HTERT RPE-1 (cell line): ENCODE results near the gene FXYD3.
"Not testable (repeated sequence)": the region's sequence is repeated elsewhere in the genome, so short reads cannot be mapped to it uniquely, and the experiment has no call there.

Source experiments
- in situ Hi-C: fragments of 300-500 bp; cut with MboI; formaldehyde crosslinking; loops from 4 replicates; pipeline ENCODE4 v1.14.3; 2020; ENCODE audit warnings: low sequenced_read_pairs

FXYD3 gene

DNA sequence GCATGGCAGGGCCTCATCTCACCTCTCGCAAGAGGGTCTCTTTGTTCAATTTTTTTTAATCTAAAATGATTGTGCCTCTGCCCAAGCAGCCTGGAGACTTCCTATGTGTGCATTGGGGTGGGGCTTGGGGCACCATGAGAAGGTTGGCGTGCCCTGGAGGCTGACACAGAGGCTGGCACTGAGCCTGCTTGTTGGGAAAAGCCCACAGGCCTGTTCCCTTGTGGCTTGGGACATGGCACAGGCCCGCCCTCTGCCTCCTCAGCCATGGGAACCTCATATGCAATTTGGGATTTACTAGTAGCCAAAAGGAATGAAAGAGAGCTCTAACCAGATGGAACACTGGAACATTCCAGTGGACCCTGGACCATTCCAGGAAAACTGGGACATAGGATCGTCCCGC is 8.0 kb downstream of the FXYD3 start:
- in situ Hi-C loops = no loop called here

DNA sequence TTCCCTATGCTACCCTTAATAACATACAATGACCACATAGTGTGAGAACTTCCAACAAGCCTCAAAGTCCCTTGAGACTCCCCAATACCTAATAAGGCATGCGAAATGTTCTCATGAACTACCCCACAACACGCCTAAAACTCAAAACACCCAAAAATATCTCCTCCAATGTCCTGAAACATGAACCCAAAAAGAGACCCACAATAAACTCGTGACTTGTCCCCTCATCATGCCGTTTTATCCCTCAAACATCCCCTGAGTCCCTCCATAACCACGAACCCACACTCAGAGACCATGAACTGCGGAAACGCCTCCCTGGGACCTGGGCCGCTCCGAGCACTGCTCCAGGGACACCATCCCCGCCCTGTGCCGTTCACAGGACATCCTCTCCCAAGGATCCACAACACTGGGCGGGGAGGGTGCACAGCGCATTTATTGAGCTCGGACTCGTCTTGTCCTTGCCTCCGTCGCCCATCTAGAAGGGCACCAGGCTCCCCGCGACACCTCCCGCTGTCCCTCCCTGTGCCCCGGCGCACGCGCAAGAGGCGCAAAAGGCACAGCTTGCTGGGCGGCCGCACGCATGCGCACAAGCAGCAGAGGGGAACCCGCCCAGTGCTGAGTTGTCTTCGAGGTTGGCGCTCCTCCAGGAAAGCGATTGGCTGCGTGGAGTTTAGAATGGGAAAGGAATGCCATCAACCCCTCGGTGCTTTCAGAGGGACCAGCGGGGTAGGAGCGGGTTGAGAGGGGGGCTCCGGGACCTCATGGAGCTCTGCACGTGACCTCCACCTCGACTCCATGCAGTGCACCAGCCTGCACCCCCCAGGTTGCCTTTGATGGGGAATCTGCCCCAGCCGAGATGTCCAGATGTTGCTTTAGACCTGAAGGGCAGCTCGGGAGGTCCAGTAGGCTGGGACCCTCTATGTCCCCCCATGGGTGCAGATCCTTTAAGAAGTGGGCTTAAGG is 8.8 kb downstream of the FXYD3 start:
- in situ Hi-C loops = no loop called here

DNA sequence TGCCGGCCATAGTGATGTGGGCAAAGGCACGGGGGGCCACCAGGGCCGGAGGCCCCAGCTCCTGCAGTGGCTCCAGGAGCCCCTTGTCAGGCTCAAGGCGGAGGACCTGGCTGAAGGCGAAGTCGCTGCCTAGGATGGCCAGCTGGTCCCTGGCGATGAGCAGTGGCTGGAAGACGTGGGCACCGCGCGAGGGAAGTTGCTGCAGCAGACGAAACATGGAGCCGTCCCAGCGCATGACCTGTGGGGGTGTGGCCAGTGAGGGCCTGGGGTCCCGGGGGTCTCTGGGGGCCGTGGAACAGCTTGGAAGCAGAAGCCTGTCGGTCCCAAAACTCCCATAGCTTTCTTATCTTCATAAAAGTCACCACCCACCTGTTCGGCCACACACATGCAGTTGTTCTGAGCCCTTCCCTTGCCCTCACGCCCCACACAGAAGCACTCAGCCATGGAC is 9.7 kb downstream of the FXYD3 start:
- in situ Hi-C loops = no loop called here

DNA sequence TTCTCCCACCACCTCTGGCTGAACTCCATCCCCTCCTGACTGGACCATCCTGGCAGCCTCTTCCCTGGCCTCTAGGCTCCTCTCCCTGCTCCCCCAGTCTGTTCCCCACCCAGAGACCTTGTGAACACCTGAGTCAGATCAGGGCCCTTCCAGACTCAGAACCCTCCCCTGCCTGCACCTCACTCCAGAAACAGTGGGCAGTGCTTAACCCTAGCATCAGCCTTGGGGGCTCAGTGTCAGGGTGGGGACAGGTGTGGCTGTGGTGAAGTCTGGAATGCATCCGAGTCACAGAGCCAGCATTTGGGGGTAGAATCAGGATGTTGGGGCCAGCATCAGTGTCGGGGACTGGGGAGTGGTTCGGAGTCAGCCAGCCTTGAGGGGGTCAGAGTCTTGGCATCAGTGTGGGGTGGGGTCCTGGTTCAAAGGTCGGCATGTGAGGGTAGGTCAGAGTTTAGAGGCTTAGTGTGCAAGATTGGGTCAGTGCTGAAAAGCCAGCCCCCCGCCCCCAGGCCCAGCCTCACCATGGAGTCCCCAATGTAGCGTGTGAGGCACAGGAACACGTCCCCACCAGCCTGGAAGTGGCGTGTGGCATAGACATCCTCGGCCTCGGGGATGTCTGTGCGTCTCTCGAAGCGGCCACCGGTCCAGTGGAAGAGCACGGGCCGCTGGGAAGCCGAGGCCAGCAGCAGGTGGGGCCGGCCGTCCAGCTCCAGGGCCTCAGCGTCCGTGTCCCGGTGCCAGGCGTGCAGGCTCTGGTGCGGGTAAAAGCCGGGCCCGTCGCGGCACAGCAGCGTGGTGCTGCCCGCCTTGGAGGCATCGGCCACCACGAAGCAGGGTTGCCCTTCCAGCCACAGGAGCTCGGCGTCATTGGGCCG is 10.4 kb downstream of the FXYD3 start:
- in situ Hi-C loops = no loop called here

DNA sequence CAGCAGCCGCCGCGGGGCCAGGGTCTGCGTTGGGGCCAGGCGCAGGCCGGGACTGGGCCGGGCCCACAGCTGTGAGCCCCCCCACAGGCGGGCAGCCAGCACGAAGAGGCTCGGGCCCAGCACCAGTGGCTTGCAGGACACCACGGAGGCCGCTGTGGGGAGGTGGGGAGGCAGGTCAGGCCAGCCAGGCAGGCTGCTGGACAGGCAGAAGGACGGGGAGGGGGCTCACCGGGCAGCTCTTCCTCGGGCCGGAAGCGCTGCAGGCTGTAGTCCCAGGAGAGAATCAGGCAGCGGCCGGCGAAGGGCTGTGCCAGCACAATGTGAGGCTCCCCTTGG is 11.0 kb downstream of the FXYD3 start:
- in situ Hi-C loops = no loop called here

DNA sequence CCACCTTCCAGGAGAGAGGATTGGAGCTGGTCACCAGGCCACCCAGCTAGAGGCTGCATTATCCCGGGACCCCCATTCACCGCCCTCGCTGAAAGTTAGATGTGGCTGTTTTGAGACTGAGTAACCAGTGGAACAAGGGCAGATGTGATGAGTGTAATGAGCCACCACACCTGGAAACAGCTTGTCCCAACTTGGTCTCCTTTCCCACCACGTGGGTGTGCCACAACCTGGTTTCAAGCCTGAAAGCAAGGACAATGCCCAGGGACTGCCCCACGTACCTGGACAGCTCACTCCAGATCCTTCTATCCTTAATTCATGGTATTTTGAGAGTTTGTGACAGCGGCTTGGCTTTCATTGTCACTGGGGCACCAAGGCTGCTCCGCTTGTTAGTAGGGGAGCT is 12.2 kb downstream of the FXYD3 start:
- in situ Hi-C loops = no loop called here

DNA sequence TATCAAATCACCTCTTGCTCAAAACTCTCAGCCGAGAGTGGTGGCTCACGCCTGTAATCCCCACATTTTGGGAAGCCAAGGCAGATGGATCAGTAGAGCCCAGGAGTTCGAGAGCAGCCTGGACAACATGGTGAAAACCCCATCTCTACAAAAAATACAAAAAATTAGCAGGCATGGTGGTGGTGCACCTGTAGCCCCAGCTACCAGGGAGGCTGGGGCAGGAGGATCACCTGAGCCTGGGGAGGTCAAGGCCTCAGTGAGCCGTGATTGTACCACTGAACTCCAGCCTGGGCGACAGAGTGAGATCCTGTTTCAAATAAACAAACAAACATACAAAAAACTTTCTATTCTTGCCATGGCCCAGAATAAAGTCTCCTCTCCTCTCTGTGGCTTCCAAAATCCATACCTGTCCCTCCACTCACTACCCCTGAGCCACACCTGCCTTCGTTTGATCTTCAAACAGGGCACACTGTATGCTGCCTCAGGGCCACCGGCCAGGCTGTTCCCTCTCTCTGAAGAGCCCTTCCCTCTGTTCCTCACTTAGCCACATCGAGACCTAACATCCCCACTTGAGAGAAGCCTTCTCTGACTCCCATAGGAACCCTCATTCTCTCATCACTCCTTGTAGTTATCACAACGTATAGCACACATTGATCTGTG is 12.9 kb downstream of the FXYD3 start:
- in situ Hi-C loops = no loop called here

DNA sequence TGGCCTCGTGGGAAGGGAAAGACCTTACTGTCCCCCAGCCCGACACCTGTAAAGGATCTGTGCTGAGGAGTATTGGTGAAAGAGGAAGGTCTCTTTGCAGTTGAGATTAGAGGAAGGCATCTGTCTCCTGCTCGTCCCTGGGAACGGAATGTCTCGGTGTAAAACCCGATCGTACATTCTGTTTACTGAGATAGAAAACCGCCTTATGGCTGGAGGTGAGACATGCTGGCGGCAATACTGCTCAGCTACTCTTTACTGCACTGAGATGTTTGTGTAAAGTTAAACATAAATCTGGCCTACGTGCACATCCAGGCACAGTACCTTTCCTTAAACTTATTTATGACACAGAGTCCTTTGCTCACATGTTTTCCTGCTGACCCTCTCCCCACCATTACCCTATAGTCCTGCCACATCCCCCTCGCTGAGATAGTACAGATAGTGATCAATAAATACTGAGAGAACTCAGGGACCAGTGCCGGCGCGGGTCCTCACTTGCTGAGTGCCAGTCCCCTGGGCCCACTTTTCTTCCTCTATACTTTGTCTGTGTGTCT is 14.2 kb downstream of the FXYD3 start:
- in situ Hi-C loops = not testable (repeated sequence)

DNA sequence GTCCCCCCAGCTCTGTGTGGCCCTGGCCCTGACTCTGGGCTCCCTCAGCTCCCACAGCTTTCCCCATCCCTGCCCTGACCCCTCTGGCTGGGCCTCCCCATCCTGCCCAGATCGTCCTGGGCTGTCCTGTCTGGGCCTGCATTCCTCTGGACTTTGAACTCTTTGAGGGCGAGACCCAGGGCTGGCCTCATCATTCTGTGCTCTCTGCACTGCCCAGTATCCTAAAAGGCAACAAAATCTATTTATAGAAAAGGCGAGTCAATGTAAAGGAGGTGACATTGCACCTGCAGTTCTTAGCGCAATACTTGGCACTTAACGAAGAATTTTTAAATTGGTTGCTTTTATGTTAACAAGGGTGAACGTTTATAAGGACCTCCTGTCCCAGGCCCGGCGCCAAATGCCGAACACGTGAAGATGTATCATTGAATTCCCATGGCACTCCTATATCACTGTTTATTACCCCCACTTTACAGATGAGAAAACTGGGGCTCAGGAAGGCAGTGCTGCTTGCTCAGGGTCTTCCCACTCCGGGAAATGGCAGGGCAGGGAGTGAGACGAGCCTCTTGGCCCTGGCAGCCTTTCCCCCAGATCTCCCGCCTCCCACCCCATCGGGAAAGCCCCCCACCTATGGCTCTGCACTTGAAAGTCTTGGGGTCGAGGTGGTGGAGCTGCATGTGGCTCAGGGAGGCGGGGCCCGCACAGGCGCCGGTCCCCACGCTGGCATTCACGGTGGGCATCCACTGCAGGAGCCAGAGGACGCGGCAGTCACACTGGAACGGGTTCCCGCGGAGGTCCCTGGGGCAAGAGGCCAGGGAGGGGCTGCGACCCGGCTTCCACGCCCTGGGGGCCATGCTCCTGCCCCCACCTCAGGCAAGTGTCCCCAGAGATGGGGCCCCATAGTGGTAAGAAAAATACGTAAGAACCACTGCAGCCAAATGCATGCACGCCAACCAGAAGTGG is 15.4 kb downstream of the FXYD3 start:
- in situ Hi-C loops = no loop called here

DNA sequence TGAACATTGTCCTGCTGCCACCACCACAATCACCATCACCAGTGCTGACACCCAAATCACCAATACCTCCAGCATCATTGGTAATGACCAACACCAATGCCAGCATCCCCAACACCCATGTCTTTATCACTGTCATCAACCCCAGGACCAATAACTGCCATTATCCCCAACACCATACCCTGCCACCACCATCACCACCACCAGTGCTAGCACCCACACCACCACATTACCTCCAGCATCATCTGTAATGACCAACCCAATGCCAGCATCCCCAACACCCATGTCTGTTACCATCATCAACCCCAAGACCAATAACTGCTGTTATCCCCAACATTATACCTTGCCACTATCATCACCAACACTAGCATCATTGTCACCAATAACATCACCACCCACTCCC is 16.6 kb downstream of the FXYD3 start:
- in situ Hi-C loops = no loop called here

DNA sequence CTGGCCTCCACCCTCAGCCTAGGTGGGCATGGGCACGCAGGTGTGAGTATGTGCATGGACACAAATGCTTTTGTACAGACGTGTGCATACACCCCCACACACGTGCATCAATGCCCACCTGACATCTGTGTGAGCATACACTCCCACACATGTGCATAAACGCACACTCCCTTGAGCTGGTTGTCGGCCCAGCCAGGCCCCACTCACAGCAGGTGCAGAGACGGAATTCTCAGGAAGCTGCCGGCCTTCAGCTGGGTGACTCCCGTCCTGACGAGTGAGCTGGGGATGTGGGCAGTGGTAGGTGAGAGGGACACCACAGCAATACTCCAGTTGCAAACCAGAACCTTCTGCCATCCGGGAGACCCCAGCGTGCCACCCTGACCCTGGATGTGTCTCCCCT is 18.2 kb downstream of the FXYD3 start:
- in situ Hi-C loops = no loop called here

DNA sequence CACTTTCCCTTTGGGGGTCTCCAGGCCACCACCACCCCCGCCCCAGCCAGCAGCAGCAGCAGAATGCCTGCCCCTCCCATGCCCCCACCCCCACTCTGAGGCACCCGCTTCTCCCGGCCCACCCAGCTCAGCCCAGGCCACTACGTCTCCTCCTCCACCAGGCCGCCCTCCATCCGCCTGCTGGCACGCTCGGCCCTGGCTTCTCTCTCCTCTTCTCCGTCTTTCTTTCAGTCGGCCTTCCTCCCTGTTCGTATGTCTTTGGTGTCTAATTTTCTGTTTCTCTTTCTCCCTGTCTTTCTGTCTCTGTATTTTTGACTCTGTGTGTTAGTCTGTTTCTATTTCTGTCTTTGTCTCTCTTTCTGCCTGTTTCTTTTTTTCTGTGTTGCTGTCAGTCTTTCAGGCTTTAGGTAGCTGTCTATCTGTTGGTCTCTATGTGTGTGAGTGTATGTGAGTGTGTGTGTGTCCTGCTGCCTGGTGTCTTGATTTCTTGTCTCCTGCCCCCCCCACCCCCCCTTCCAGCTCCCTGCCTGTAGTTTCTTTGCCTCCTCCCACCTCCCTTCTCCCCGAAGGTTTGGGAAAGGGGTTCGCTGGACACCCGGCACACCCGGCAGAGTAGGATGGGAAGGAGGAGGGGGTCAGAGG is 19.1 kb downstream of the FXYD3 start, which contains the start of gene LGI4:
LGI4 (minus strand) TSS at position 459 of the 642 bp plus-strand sequence; CDS start at position 80, 379 bp downstream.
- in situ Hi-C loops = no loop called here

DNA sequence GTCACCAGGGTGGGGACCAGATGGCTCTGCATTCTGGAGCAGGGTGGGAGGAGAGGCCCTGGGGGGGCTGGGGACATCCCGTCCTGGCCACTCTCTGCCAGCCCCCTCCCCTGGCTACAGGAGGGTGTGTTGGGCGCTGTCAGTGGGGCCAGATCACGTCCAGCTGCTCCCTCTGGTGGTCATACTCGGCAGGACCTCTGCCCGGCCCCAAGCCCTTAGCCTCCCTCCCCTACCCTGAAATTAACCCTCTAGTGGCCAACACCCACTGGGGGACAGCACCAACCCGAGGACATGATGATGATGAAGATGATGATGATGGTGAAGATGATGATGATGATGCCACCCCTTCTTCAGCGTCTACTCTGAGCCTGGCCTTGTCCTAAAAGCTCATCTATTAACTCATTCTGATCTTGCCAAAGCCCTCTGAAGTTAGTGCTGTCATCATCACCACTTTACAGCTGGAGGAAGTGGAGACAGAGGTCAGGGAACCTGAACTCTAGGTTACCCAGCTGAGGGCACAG is 19.8 kb downstream of the FXYD3 start:
- in situ Hi-C loops = no loop called here

DNA sequence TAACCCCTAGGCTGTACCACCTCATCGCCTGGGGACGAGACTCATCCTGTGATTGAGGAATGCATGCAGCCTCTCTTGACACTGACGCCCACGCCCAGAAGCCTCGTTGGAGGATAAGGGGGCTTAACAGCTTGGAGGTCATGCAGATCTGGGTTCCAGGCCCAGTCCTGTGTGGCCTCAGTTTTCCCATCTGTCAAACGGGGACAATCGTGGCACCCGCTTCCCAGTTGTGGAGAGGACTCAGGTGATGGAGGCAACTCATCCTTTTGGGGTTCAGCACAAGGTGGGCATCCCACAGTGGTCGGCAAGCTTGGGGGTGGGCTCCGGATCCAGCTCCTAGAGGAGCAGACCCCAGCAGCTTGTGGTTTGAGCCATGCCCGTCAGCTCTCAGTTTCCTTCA is 20.6 kb downstream of the FXYD3 start:
- in situ Hi-C loops = no loop called here

DNA sequence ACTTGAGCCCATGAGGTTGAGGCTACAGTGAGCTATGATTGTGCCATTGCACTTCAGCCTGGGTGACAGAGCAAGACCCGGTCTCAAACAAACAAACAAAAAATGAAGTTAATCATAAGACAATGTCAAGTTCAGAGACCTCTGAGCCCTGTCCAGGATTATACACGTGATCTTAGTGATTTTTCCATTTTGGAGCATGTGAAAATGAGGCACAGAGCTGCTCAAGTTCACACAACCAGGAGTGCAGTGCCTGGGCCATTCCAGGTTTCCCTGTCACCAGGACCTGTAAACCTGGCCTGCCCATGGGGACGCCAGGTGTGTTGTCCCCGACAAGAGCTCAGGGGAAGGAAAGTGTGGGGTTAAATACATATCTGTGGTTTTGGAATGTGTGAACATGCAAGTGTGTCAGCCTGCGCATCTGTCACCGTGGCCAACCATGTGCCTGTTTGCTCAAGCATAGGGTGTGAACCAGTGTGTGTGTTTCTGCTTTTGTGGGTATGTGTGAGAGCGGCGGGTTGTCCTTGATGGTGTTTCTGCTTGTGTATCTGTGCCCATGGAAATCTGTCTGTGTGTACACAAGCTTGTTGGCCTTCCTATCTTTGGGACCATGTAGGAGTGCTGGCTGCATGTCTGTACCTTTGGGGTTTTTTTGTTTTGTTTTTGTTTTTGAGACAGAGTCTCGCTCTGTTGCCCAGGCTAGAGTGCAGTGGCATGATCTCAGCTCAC is 21.5 kb downstream of the FXYD3 start:
- in situ Hi-C loops = no loop called here

DNA sequence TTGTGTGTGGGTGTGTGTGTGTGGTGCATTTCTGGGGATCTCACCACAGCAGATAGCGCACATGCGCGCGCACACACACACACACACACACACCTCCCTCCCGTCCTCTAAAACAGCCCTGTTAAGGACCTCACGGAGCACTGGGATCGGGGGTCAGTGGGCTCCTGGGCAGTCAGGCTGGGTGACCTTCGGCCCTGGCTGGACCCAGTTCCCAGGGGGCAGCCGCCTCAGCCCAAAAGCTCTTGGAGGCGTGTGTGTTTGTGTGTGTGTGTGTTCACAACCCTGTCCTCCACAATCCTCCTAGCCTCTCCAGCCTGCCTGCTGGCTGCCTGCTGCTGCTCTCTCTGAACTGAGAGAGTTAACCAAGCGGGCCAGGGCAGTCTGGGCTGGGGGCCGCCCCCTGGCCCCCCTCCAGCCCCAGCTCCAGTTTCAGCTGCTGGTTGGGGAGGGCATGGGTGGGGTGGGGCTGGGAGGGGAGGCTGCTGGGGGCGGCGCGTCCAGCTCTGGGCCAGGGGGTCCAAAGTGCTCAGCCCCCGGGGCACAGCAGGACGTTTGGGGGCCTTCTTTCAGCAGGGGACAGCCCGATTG is 22.8 kb downstream of the FXYD3 start, which contains the start of gene FXYD1:
FXYD1 (plus strand) TSS at position 520 of the 588 bp plus-strand sequence. CDS start 1,256 bp downstream, outside the sequence.
- in situ Hi-C loops = no loop called here

DNA sequence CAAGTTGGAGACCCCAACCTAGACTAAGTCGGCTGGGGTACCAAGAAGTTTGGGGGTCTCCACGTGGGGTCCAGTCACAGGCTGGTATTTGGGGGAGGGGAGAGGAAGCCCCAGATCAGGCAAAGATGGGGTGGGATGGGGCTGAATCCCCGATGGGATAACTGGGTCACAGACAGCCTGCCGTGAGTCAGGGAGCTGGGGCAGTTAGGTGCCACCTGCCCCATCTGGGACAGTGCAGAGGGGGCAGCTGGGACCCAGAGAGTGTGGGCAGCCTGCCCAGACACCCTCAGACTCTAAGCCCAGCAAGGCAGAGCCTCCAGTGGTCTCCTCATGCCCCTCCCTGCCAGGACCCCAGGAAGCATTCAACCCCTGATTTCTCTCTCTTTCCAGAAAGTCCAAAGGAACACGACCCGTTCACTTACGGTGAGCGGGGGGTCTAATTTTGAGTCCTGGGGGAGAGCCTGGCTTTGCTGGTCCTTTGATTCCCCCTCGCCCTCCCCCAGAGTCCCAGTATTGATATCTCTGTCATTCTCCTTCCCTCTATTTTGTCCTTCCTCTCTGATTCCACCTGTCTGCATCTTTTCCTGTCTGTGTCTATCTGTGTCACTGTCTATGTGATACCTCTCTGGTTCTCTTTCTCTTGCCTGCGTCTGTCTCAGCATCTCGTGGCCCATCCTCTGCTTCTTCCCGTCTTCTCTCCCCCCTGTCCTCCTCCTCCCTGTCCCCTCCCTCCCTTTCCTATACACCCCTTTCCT is 24.8 kb downstream of the FXYD3 start:
- in situ Hi-C loops = no loop called here
